ENCODE data around the gene EDA. TPM values are rescaled to one million over a fixed set of nuclear protein-coding genes. Genes with fewer than 3 reads are reported as not detected.

Gene EDA
- total RNA-seq, 3 donors from 2014 or later (not counting 1 experiment from before 2014, with no cell fraction given), result 0.50 to 0.65 TPM; not detected in 1

DNA sequence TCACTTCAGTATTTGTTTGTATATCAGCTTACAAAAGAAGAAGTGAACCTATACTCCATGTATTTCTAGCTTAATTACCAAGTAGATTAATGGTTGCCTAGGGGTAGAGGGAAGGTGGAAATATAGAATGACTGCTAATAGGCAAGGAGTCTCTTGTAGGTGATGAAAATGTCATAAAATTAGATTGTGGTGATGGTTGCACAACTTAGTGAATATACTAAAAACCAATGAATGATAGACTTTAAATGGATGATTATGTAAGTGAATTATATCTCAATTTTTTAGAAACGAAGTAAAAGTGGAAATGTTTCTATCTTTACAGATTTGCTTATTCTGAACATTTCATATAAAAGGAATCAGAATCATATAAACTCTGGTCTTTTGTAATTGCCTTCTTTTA, 268.3 kb downstream of the EDA start:
- Histone ChIP-seq H3K27ac (ENCODE audit: low read length) (no peak overlapping the region), H3K4me1 (ENCODE audit: control insufficient read depth, insufficient read depth, low read length) (no peaks in the 10 kb centered on the region), H3K4me3 (ENCODE audit: low read length) (no peak overlapping the region), H3K27me3 (ENCODE audit: control insufficient read depth, insufficient read depth, low read length) (no peaks in the 10 kb centered on the region), H3K36me3 (ENCODE audit: control insufficient read depth, insufficient read depth, low read length) (no peaks in the 10 kb centered on the region), H3K9me3 (ENCODE audit: control insufficient read depth, insufficient read depth, low read length) (peaks cover 5% of the 10 kb centered on the region)
- ATAC-seq (no peak), DNase-seq (no peak)
- H3K36me3 Mint-ChIP-seq, result no peaks in the 10 kb centered on the region
- no peak overlapping the region for H3K4me3 Mint-ChIP-seq
- H3K27ac Mint-ChIP-seq, result no peak overlapping the region
- intact Hi-C loops (cut with micrococcal nuclease), result no loop called here
- no peak for TF ChIP-seq CTCF (IDR thresholded peaks at IDR 0.05)
- peaks cover 2% of the 10 kb centered on the region in 2 donors for H3K9me3 Mint-ChIP-seq
- H3K4me1 Mint-ChIP-seq, result no peaks in the 10 kb centered on the region
- no CpG with 5 or more reads among the region's 1 CpG for WGBS (ENCODE audit: insufficient coverage)
- H3K27me3 Mint-ChIP-seq (ENCODE audit: low read depth in 2 of 2), result no peaks in the 10 kb centered on the region

DNA sequence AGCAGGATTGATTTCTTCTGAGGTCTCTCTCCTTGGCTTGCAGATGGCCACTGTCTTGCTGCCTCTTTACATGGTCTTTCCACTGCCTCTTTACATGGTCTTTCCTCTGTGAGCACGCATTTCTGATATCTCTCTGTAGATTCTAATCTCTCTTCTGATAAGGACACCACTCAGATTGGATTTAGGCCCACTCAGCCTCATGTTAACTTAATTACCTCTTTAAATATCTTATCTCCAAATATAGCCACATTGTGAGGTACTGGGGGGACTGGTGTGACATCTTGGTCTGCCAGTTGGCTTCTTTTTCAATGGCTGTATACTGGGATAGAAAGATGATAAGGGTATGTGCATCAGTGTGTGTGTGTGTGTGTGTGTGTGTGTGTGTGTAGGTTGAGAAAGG, 280.1 kb downstream of the EDA start:
- Mint-ChIP-seq H3K9me3 (no peaks in the 10 kb centered on the region), H3K27me3 (ENCODE audit: low read depth in 2 of 2) (no peaks in the 10 kb centered on the region)
- intact Hi-C loops (cut with micrococcal nuclease), result no loop called here

DNA sequence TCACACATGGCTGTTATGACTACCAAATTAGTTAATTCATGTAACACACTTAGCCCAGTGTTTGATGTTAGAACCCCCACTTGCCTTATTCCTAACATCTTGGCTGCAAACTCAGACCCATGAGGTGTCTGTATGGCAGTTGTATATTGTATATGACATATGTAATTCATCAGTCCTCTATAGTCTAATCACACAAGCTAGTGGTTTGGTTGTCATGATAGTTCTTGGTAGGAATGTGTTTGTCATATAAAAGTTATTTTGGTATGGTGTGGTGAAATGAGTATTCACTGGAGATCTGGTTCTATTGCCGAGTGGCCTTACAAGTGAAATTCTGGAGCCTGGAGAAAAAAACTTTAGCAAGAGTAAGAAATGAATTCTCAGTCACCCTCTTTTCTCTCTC, 284.6 kb downstream of the EDA start:
- Histone ChIP-seq H3K27ac (ENCODE audit: low read length) (no peak overlapping the region), H3K27me3 (ENCODE audit: control insufficient read depth, insufficient read depth, low read length) (no peaks in the 10 kb centered on the region), H3K36me3 (ENCODE audit: control insufficient read depth, insufficient read depth, low read length) (no peaks in the 10 kb centered on the region), H3K4me3 (ENCODE audit: low read length) (no peak overlapping the region), H3K9me3 (ENCODE audit: control insufficient read depth, insufficient read depth, low read length) (no peaks in the 10 kb centered on the region), H3K4me1 (ENCODE audit: control insufficient read depth, insufficient read depth, low read length) (no peaks in the 10 kb centered on the region)
- peaks cover 0 to 10% of the 10 kb centered on the region in 2 donors for H3K27me3 Mint-ChIP-seq (ENCODE audit: low read depth in 2 of 2)
- WGBS (ENCODE audit: insufficient coverage), result no CpG with 5 or more reads among the region's 1 CpG
- no peak overlapping the region for H3K27ac Mint-ChIP-seq
- DNase-seq, result no peak
- H3K9me3 Mint-ChIP-seq, result no peaks in the 10 kb centered on the region
- no peak overlapping the region for H3K4me3 Mint-ChIP-seq
- no peaks in the 10 kb centered on the region for H3K4me1 Mint-ChIP-seq
- no peak for ATAC-seq
- TF ChIP-seq CTCF (IDR thresholded peaks at IDR 0.05), result no peak
- intact Hi-C loops (cut with micrococcal nuclease), result no loop called here
- no peaks in the 10 kb centered on the region for H3K36me3 Mint-ChIP-seq

More for the DNA sequence above, 280.1 kb downstream of the EDA start:
- 54% methylated on average over 1 of the region's 1 CpG for WGBS (ENCODE audit: insufficient coverage)
- DNase-seq (no peak), ATAC-seq (no peak)
- Histone ChIP-seq H3K4me1 (ENCODE audit: control insufficient read depth, insufficient read depth, low read length) (no peaks in the 10 kb centered on the region), H3K27ac (ENCODE audit: low read length) (no peak overlapping the region), H3K9me3 (ENCODE audit: control insufficient read depth, insufficient read depth, low read length) (no peaks in the 10 kb centered on the region), H3K27me3 (ENCODE audit: control insufficient read depth, insufficient read depth, low read length) (no peaks in the 10 kb centered on the region), H3K4me3 (ENCODE audit: low read length) (no peak overlapping the region), H3K36me3 (ENCODE audit: control insufficient read depth, insufficient read depth, low read length) (no peaks in the 10 kb centered on the region)
- H3K4me1 Mint-ChIP-seq, result no peaks in the 10 kb centered on the region
- no peak overlapping the region for H3K27ac Mint-ChIP-seq
- no peak overlapping the region for H3K4me3 Mint-ChIP-seq
- TF ChIP-seq CTCF (IDR thresholded peaks at IDR 0.05), result no peak
- no peaks in the 10 kb centered on the region for H3K36me3 Mint-ChIP-seq

DNA sequence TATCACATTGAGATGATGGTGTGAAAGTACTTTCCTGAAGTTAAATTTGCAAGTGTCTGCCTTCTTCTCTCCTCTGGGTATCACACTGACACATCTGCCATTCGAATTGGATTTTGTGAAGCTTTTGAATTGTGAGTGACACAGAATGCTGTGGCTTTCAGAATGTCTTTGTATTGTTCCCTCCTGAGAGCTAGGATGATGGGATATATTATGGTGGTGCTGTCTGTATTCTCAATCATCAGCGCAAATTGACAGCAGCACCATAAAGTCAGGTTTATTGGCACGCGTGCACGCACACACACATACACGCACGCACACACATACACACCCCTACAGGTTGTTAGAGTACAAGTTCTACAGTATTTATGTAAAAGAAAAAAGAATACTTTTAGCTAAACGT, 290.5 kb downstream of the EDA start:
- DNase-seq, result no peak
- 100% methylated on average over 1 of the region's 8 CpGs for WGBS (ENCODE audit: insufficient coverage)
- no peak overlapping the region for H3K27ac ChIP-seq (ENCODE audit: low read length)
- no peak overlapping the region for H3K4me3 ChIP-seq (ENCODE audit: low read length)
- Mint-ChIP-seq H3K4me3 (no peak overlapping the region), H3K27me3 (ENCODE audit: low read depth in 2 of 2) (peaks cover 0 to 10% of the 10 kb centered on the region in 2 donors), H3K4me1 (no peaks in the 10 kb centered on the region), H3K9me3 (peaks cover 0 to 3% of the 10 kb centered on the region in 2 donors), H3K36me3 (no peaks in the 10 kb centered on the region), H3K27ac (no peak overlapping the region)
- no peak for TF ChIP-seq CTCF (IDR thresholded peaks at IDR 0.05)
- no peaks in the 10 kb centered on the region for H3K4me1 ChIP-seq (ENCODE audit: control insufficient read depth, insufficient read depth, low read length)
- ATAC-seq, result no peak
- H3K9me3 ChIP-seq (ENCODE audit: control insufficient read depth, insufficient read depth, low read length), result no peaks in the 10 kb centered on the region
- intact Hi-C loops (cut with micrococcal nuclease), result no loop called here
- H3K36me3 ChIP-seq (ENCODE audit: control insufficient read depth, insufficient read depth, low read length), result no peaks in the 10 kb centered on the region
- H3K27me3 ChIP-seq (ENCODE audit: control insufficient read depth, insufficient read depth, low read length), result no peaks in the 10 kb centered on the region
